A549 treated with DMSO at 1 μM for 4 hours (cell line): ENCODE data around the gene MAPK11. TPM values are rescaled to one million over a fixed set of nuclear protein-coding genes. Genes with fewer than 3 reads are reported as not detected.

Source experiments
- total RNA-seq: library from RNA; stranded (reverse); fragments of 200-300 nt; extraction: Qiagen RNA extraction; gene quantifications from 5 replicates; pipeline ENCODE4 v1.2.3, GENCODE V29; 2022; ENCODE audit warnings: low read depth

MAPK11 gene
- 4.8 to 7.2 TPM (median 6.6 TPM) in 5 replicates for total RNA-seq

GRCh38 chr22:50269970-50270665, at the start of gene MAPK11:
MAPK11 (minus strand) TSS chr22:50270380; CDS start chr22:50270292, 88 bp downstream.

GRCh38 chr22:50306753-50307749, 36.9 kb upstream of the MAPK11 start, which contains the start of gene PLXNB2:
PLXNB2 (minus strand) TSS chr22:50307646; CDS start chr22:50290584, 17,062 bp downstream.

GRCh38 chr22:50261615-50262459, 8.3 kb downstream of the MAPK11 start, which contains the start of gene MAPK12:
MAPK12 (minus strand) TSS chr22:50261683; CDS start chr22:50261509, 174 bp downstream.

GRCh38 chr22:50250555-50251476, 19.4 kb downstream of the MAPK11 start, which contains the start of gene HDAC10:
HDAC10 (minus strand) TSS chr22:50251265; CDS start chr22:50251032, 233 bp downstream.

GRCh38 chr22:50244420-50245213, 25.6 kb downstream of the MAPK11 start, which contains the start of gene TUBGCP6:
TUBGCP6 (minus strand) TSS chr22:50245023; CDS start chr22:50244459, 564 bp downstream.

Other genes with a start within 250 kb of the MAPK11 start
- not detected in 5 replicates for gene TTLL8, start 212.1 kb downstream of the MAPK11 start, total RNA-seq
- gene MLC1, start 185.0 kb downstream of the MAPK11 start, total RNA-seq: 0.03 to 0.09 TPM (median 0.04 TPM) in 3 of 5 replicates, not detected in the others
- gene MOV10L1, start 180.4 kb downstream of the MAPK11 start, total RNA-seq: not detected in 5 replicates
- gene PANX2, start 99.6 kb downstream of the MAPK11 start, total RNA-seq: 5.8 to 7.5 TPM (median 6.3 TPM) in 5 replicates
- 23.1 to 37.1 TPM (median 32.9 TPM) in 5 replicates for gene TRABD, start 84.5 kb downstream of the MAPK11 start, total RNA-seq
- gene SELENOO, start 69.4 kb downstream of the MAPK11 start, total RNA-seq: 13.4 to 19.2 TPM (median 17.3 TPM) in 5 replicates
- gene TUBGCP6, start 25.4 kb downstream of the MAPK11 start, total RNA-seq: 5.8 to 11.4 TPM (median 11.1 TPM) in 5 replicates
- 8.7 to 14.6 TPM (median 11.5 TPM) in 5 replicates for gene HDAC10, start 19.1 kb downstream of the MAPK11 start, total RNA-seq
- 18.6 to 25.1 TPM (median 24.1 TPM) in 5 replicates for gene MAPK12, start 8.7 kb downstream of the MAPK11 start, total RNA-seq
- 94.9 to 120 TPM (median 119 TPM) in 5 replicates for gene PLXNB2, start 37.3 kb upstream of the MAPK11 start, total RNA-seq
- 1.9 to 3.2 TPM (median 3.0 TPM) in 5 replicates for gene DENND6B, start 56.6 kb upstream of the MAPK11 start, total RNA-seq
- 10.0 to 15.2 TPM (median 12.7 TPM) in 5 replicates for gene PPP6R2, start 72.9 kb upstream of the MAPK11 start, total RNA-seq
- 18.1 to 29.4 TPM (median 23.4 TPM) in 5 replicates for gene SBF1, start 204.7 kb upstream of the MAPK11 start, total RNA-seq
- 0.41 to 0.73 TPM (median 0.58 TPM) in 5 replicates for gene ADM2, start 211.2 kb upstream of the MAPK11 start, total RNA-seq
- gene MIOX, start 216.5 kb upstream of the MAPK11 start, total RNA-seq: 0.09 to 0.14 TPM in 2 of 5 replicates, not detected in the others
- gene LMF2, start 237.3 kb upstream of the MAPK11 start, total RNA-seq: 34.0 to 51.8 TPM (median 43.2 TPM) in 5 replicates
- gene NCAPH2, start 237.8 kb upstream of the MAPK11 start, total RNA-seq: 34.1 to 42.1 TPM (median 37.3 TPM) in 5 replicates